Astrocyte (in vitro differentiated cells and primary cell): Measurements from ENCODE around the gene EPDR1. TPM values are rescaled to one million over a fixed set of nuclear protein-coding genes. Genes with fewer than 3 reads are reported as not detected.

Source experiments
- DNase-seq: peaks from one replicate; pipeline ENCODE4 v3.0.0-alpha.2; 2010; ENCODE audit warnings: low read depth
- FAIRE-seq: peaks from 2 replicates; lab custom pipeline; 2011; peaks lifted over from hg19 to GRCh38; lab: Jason Lieb, UNC
- H2AFZ ChIP-seq: 2 replicates; pipeline ENCODE4 v1.6.0; 2012; ENCODE audit warnings: low read depth, low read length, inconsistent platforms
- H3K27ac ChIP-seq: 2 replicates; pipeline ENCODE4 v1.5.1; 2011; ENCODE audit warnings: low read depth, low read length, inconsistent platforms
- H3K27me3 ChIP-seq: 2 replicates; pipeline ENCODE4 v1.6.0; 2011; ENCODE audit warnings: low read length, inconsistent platforms; ENCODE audit not compliant: insufficient read depth
- H3K36me3 ChIP-seq: 2 replicates; pipeline ENCODE4 v1.5.1; 2011; ENCODE audit warnings: low read length, inconsistent platforms; ENCODE audit not compliant: insufficient read depth
- H3K4me1 ChIP-seq: 2 replicates; pipeline ENCODE4 v1.5.1; 2011; ENCODE audit warnings: low read length, inconsistent platforms; ENCODE audit not compliant: insufficient read depth
- H3K4me2 ChIP-seq: 2 replicates; pipeline ENCODE4 v1.6.0; 2012; ENCODE audit warnings: low read length, inconsistent platforms
- H3K4me3 ChIP-seq: 2 replicates; pipeline ENCODE4 v1.5.1; 2011; ENCODE audit warnings: low read depth, mild to moderate bottlenecking, low read length, inconsistent platforms; ENCODE audit not compliant: insufficient read depth
- H3K79me2 ChIP-seq: 2 replicates; pipeline ENCODE4 v1.6.0; 2012; ENCODE audit warnings: mild to moderate bottlenecking, low read length, inconsistent platforms; ENCODE audit not compliant: insufficient read depth
- H3K9ac ChIP-seq: 2 replicates; pipeline ENCODE4 v1.6.0; 2012; ENCODE audit warnings: mild to moderate bottlenecking, low read length, inconsistent platforms
- H3K9me3 ChIP-seq: 2 replicates; pipeline ENCODE4 v1.5.1; 2012; ENCODE audit warnings: low read depth, mild to moderate bottlenecking, low read length, inconsistent platforms; ENCODE audit not compliant: insufficient read depth
- H4K20me1 ChIP-seq: 2 replicates; pipeline ENCODE4 v1.6.0; 2012; ENCODE audit warnings: low read length, inconsistent platforms; ENCODE audit not compliant: insufficient read depth
- H3K27ac Mint-ChIP-seq: one replicate; pipeline ENCODE4 v1.8.0; 2021; ENCODE audit warnings: mild to moderate bottlenecking, mixed read lengths; ENCODE audit not compliant: unreplicated experiment
- H3K27me3 Mint-ChIP-seq: one replicate; pipeline ENCODE4 v1.8.0; 2021; ENCODE audit warnings: low read depth, mixed read lengths; ENCODE audit not compliant: unreplicated experiment
- H3K36me3 Mint-ChIP-seq: one replicate; pipeline ENCODE4 v1.8.0; 2021; ENCODE audit warnings: low read depth, mixed read lengths; ENCODE audit not compliant: unreplicated experiment
- H3K4me1 Mint-ChIP-seq: one replicate; pipeline ENCODE4 v1.8.0; 2021; ENCODE audit warnings: low read depth, mixed read lengths; ENCODE audit not compliant: unreplicated experiment
- H3K4me3 Mint-ChIP-seq: one replicate; pipeline ENCODE4 v1.8.0; 2021; ENCODE audit warnings: mild to moderate bottlenecking, moderate library complexity, mixed read lengths; ENCODE audit not compliant: unreplicated experiment
- H3K9me3 Mint-ChIP-seq: one replicate; pipeline ENCODE4 v1.8.0; 2021; ENCODE audit warnings: mild to moderate bottlenecking, mixed read lengths; ENCODE audit not compliant: unreplicated experiment
- EZH2 ChIP-seq: IDR thresholded peaks from 2 replicates; pipeline ENCODE4 v1.6.1; 2012; ENCODE audit warnings: mild to moderate bottlenecking, low read length, inconsistent platforms; ENCODE audit not compliant: insufficient read depth
- total RNA-seq: library from RNA; stranded (reverse); gene quantifications from 2 replicates; pipeline ENCODE4 v1.2.1, GENCODE V29; 2021
- TF ChIP-seq, protein P1 (sequence below): IDR thresholded peaks from 2 replicates; pipeline ENCODE4 v1.5.1; 2011; ENCODE audit warnings: low read depth, mild to moderate bottlenecking, inconsistent platforms, low read length, moderate library complexity; ENCODE audit not compliant: insufficient read depth

The EPDR1 gene
- total RNA-seq, 1 donor from 2014 or later, result 20.6 TPM

DNA sequence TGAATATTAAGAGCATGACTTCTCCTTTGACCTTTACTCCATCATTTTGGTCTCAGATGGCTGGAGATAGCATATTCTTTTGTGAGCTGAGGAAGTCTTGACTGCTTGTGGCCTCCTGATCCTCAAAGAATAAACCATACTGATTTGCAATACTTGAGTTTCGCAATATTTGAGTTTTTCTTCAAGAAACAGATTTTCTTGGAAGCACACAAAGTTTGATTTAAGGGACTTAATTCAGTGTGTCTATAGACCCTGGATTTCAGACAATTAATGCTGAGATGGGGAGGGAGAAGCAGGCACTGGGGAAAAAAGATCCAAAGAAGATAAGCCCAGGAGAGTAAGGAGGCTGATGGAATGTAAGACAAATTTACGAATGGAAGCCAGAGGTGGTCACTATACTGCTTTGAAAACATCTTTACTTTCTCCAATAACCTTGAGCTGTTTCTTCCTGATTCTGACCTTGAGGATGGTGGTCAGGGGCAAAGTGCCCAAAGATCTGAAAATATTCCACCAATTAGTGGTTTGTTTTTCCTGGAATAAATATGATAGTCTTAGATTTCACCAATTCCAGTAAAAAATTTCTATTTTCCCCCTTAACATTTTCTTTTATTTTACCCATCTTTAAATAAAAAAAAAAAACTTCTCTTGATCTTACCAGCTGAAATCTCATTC, 7.5 kb downstream of the EPDR1 start:
- TF ChIP-seq, protein P1, sequence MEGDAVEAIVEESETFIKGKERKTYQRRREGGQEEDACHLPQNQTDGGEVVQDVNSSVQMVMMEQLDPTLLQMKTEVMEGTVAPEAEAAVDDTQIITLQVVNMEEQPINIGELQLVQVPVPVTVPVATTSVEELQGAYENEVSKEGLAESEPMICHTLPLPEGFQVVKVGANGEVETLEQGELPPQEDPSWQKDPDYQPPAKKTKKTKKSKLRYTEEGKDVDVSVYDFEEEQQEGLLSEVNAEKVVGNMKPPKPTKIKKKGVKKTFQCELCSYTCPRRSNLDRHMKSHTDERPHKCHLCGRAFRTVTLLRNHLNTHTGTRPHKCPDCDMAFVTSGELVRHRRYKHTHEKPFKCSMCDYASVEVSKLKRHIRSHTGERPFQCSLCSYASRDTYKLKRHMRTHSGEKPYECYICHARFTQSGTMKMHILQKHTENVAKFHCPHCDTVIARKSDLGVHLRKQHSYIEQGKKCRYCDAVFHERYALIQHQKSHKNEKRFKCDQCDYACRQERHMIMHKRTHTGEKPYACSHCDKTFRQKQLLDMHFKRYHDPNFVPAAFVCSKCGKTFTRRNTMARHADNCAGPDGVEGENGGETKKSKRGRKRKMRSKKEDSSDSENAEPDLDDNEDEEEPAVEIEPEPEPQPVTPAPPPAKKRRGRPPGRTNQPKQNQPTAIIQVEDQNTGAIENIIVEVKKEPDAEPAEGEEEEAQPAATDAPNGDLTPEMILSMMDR, result no peak
- no peak for TF ChIP-seq EZH2
- Histone ChIP-seq H3K4me1 (peaks cover 14% of the 10 kb centered on the region), H3K27me3 (no peaks in the 10 kb centered on the region), H3K27ac (no peak overlapping the region), H3K4me2 (no peak overlapping the region), H3K4me3 (no peak overlapping the region), H3K9ac (no peak overlapping the region), H4K20me1 (peaks cover 10% of the 10 kb centered on the region), H3K79me2 (peaks cover 27% of the 10 kb centered on the region), H2AFZ (no peak overlapping the region), H3K36me3 (no peaks in the 10 kb centered on the region), H3K9me3 (no peaks in the 10 kb centered on the region)
- Mint-ChIP-seq H3K27ac (no peak overlapping the region), H3K27me3 (no peaks in the 10 kb centered on the region), H3K4me1 (peaks cover 3% of the 10 kb centered on the region), H3K9me3 (peaks cover 6% of the 10 kb centered on the region), H3K36me3 (peaks cover 2% of the 10 kb centered on the region), H3K4me3 (no peak overlapping the region)
- FAIRE-seq (peak; percentile 13), DNase-seq (peak; percentile 41)

DNA sequence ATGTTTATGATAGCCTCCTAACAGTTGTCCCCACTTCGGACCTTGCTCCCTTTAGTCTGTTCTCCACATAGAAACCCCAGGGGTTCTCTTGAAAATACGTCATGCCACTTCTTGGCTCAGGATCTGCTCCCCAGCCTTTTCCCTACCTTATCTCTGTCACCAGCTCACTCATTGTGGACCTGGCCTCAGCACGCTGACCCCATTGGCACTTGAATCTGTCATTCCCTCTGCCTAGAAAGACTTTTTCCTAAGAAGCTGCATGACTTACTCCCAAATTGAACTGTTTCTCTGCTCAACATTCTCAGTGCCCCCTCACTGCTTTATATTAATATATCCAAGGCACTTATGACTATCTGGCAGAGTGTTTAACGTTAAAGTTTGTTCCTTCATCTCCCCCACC, 8.4 kb downstream of the EPDR1 start:
- peaks cover 25% of the 10 kb centered on the region for H3K79me2 ChIP-seq
- H3K9ac ChIP-seq, result no peak overlapping the region
- H3K4me3 Mint-ChIP-seq, result no peak overlapping the region
- H3K36me3 ChIP-seq, result no peaks in the 10 kb centered on the region
- TF ChIP-seq EZH2, result no peak
- TF ChIP-seq, protein P1, result no peak
- H3K4me2 ChIP-seq, result no peak overlapping the region
- H3K27ac Mint-ChIP-seq, result no peak overlapping the region
- H3K27ac ChIP-seq, result no peak overlapping the region
- H3K9me3 Mint-ChIP-seq, result peaks cover 6% of the 10 kb centered on the region
- H4K20me1 ChIP-seq, result peaks cover 10% of the 10 kb centered on the region
- H3K4me1 ChIP-seq, result peaks cover 14% of the 10 kb centered on the region
- DNase-seq (no peak), FAIRE-seq (no peak)
- no peaks in the 10 kb centered on the region for H3K27me3 Mint-ChIP-seq
- H2AFZ ChIP-seq, result no peak overlapping the region
- no peaks in the 10 kb centered on the region for H3K27me3 ChIP-seq
- peaks cover 3% of the 10 kb centered on the region for H3K4me1 Mint-ChIP-seq
- no peak overlapping the region for H3K4me3 ChIP-seq
- no peaks in the 10 kb centered on the region for H3K9me3 ChIP-seq
- H3K36me3 Mint-ChIP-seq, result peaks cover under 1% of the 10 kb centered on the region
